NCI-H2196 treated with DMSO at 0.1 percent for 48 hours (cell line): Measurements from ENCODE around the gene GREM2.

ENCODE experiments used
- DNase-seq: peaks from one replicate; lab custom pipeline; 2025; ENCODE audit not compliant: unreplicated experiment; lab: John Stamatoyannopoulos, UW

Gene GREM2

DNA sequence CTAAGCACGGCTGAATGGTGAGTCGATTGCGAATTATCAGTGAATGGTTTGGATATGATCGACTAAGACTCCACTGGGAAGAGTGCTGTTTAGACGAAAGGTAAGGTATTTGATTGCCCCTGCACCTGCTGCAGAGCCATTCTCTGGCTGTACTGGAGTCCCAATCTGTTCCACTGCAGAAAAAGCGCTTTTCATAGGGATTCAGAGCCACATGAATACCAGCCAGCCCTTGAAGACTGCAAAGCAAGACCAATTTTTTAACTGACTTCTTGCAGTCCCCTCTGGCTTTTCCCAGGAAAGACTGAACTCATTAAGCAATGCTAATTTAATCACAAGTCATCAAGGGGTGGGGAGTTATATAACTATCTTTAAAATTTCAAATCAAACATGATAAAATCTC lies 1.3 kb downstream of the GREM2 start:
- no peak for DNase-seq

DNA sequence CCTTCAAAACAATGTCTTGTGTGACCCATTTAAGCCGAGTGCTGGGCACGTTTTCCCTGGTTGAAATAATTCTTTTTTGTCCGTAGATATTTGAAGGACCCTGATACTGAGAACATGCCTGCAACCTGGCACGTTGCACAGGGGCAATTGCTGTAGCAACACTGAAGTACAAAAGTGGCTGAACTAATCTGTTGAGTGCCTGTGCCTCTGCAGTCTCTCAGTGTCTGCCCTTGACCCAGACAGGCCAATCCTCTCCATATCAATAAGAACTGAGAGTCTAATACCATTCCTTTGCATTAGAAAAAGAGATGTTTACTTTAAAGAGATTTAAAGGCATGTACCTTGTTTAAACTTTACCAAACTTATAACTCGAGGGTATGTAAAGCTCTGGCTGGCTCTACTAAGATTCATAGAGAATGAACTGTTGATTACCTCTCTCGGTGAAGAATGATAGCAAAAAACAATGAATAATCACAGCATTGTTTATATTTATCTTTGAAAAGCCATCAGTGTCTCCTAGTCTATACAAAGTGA lies 2.4 kb downstream of the GREM2 start:
- DNase-seq: no peak

DNA sequence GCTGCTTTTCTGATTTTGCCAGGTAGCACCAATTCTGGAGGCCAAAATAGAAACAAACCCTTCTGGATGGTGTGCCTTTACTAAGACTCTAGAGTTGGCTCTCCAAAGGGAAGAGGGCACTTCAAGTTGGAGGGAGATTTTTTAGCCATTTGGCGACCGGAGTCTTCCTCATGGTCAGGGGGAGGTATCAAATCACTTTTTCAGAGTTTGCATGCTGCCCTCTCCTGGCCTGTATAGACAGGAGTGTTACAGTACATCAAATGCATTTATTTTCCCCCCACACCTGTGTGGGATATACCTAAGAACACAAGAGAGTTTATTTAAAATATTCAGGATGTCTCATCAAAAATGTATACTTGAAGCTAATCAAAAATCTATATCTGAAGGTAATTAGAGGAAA lies 3.2 kb downstream of the GREM2 start:
- no peak for DNase-seq

DNA sequence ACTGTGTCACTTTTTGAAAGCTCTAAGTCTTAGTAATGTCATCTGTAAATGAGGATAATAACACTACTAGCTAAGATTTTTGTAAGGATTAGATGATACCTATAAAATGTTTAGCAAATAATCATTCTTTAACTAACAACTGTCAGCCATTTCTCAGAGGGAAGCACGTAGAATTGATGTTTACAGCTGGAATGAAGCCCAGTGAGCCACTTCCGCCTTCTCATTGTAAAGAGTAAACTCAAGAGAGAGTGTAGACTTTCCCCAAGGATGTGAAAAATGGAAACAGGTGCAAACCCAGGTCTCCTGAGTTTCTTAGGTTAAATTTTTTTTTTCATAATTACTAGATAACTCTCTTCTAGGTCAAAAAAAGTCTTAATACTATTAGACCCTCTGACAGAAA lies 4.9 kb downstream of the GREM2 start:
- no peak for DNase-seq

DNA sequence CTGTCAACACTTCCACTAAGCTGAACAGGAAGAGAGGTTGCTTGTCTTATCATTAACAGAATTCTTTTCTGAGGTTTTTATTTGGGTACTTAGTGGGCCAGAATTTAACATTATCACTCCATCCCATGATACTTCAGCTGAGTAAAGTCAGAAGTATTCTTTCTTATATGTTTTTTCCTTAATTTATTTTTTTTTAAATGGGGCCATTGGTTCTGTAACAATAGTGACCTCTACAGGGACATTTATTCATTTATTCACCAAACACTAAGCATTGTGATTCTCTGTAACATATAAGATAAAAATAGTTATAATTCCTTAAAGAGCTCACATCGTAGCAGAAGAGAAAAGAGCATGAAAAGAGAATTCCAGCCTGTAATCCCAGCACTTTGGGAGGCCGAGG lies 9.8 kb downstream of the GREM2 start:
- DNase-seq: no peak

DNA sequence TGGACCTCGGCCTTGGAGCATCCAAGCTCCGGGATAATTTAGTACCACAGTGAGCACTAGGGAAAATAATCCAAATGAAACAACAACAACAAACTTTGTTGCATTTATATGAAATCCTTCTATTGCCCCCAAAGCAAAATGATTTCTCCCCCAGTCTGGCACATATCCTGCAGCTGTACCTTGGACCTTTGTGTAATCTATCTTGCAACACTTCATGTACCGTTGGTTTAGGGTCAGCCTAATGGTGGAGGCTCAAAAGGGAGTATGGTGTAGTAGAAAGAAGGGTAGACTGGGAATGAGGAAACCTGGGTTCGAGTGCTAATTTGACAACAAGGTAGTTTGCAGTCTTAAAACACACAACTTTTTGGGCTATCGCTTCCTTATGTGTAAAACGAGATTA lies 12.1 kb downstream of the GREM2 start:
- no peak for DNase-seq

DNA sequence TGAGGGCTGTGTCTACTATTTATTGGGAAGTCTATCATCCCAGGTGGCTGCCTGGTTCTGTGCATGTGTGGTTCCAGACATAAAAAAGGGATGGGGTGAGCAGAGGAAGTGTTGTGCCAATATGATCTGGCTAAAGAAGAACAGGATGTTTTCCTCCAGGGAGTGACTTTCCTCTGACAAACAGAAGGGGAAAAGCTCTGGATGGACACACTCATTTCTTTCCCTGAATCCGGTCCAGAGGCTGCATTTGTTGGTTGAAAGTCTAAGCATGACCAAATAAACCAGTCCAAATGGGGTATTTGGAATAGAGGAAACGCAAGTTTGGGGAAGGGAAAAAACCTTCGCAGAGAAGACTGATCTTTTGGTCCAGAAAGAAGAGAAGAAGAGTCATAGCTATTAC lies 12.7 kb downstream of the GREM2 start:
- DNase-seq: no peak

DNA sequence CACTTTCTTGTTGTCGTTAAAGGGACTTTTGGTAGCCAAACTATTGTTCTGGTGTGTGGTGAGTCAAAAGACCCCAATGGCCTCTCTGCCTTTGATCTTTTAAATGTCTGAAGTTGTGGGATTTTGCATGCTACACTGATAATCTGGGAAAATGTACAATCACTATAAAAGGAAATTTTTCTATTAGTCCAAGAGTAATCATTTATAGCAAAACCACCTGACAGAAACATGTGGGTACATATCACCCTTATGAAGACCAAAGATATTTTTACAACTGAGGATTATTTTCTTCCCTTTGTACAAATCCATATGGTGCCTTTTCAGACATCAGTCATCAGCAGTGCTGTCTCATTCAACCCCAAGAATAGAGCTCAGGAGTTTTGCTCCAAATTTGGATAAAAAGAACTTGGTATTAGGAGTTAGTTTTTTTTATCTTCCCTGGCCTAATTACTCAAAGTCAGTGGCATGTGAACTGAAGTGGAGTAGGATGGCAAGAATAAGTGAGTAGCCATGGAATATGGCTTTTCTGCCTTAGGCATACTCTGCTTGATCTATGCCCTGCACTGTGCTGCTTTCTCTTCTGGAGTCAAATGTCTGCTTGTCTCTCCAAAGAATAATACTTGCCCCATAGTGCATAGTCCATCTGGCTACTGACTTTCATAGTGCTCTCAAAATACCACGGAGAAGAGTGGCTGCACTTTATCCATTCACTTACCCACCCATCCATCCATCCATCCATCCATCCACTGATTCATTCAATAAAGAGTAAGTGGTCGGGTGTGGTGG lies 13.5 kb downstream of the GREM2 start:
- no peak for DNase-seq

DNA sequence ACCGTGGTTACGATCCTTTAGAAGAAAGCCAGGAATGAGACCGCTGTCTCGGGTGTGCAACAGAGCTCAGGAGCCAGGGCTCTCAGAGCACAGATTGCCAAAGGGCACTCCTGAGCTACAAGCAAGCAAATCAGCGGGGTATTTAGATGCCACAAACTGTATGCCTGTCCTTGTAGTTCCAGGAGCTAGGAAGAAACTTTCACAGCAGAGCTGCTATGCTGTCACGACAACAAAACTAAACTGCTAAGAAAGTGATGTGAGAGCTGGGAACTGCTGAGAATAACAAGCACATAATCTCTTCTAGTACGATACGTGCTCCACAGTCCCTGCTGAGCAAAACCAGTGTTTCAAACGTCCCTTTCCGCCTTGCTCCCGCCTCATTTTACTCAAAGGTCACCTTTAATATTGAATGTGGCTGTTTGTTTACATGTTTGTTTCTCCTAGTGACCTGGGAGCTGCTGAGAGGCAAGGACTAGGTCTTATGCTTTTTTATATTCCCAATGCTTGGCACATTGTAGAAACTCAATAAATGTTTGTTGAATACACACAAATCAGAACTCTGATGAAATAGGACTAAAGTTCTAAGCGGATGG lies 14.7 kb downstream of the GREM2 start:
- no peak for DNase-seq

DNA sequence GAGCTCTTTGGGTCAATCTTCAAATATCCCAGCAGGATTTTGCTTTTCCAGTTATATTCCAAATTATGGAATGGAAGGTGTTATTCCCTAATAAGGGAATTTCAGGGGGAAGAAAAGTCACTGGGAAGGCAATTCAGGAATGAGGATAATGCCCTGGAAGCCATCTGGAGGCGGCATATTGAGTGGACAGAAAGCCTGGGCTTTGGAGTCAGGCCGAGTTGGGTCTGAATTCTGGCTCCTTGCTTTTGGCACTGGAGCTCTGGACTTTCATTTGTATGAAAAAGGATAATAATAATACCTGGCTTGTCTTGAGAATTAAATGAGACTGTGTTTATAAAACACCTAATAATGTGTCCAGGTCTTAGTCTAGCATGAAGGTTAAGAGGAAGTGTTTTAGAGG lies 16.5 kb downstream of the GREM2 start:
- no peak for DNase-seq

DNA sequence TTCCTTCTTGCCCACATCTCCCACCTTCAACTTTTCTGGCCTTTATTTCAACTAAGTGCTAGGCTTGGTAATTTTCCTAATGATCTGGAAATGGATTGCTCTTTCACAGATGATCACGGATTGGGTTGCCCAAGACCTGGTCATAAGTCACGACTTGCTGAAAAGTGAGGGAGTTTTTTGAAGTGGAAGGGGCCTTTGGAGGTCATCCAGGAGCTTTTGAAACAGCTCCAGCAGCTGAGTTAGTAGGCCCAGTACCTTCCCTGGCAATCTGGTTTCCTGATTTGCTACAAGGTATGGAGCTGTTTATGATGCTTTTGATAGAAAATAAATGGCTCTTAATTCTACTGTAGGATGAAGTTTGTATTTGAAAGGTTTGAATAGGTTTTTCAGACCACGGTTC lies 20.4 kb downstream of the GREM2 start:
- no peak for DNase-seq

DNA sequence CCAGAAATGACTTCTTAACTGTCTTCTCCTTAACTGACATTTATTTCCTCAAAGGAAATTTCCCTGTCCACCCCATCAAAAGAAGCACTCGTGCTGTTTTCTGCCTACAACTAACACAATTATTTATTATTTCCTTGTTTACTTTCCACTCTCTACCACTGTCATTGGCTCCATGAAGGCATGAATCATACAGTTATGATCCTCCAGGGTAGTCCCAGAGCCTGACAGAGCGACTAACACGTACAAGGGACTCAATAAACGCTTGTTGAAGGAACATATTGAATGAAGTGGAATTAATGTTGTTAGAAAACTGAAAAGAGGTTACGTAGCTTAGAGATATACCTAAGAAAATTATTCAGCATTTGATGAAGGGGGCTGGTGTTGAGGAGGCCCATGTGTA lies 20.9 kb downstream of the GREM2 start:
- DNase-seq: no peak

DNA sequence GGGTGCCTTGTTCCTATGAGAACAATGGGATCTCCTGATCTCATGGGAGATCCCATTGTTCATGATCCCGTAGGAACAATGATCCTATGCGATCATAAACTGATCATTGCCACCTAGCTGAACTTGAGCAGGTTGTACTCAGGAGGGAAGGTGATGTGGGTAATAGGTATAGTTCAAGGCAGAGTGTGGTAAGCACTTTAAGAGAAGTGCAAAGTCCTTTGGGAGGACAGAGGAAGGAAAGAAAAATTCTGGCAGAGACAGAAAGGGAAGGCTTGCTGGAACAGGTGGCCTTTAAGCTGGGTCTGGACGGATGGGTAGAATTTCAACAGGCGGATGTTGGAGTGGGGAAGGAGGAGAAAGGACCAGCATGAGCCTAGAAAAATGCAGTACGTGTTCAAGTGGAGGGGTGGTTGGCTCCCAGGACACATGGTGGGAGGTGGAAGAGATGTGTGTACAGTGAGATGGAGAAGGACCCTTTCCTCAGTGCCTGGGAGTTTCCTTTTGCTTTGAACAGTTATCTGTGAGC lies 22.3 kb downstream of the GREM2 start:
- DNase-seq: no peak

DNA sequence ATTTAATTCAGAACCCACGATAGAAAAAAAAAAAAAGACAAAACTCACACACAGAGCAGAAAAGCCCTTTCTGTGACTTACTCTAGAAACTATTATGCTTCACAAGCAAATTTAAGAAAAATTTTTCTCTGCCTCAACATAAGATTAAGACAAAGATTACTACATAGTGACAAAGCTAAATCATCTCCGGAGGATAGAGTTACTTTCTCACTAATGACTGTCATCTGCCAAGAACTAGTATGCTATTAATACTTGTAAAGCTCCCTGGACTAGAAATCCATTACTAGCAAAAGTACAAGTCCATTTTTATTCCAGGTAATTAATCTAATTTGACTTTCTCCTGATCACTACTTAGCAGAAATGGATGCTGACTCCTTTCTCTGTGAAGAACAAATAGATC lies 25.9 kb downstream of the GREM2 start:
- no peak for DNase-seq

DNA sequence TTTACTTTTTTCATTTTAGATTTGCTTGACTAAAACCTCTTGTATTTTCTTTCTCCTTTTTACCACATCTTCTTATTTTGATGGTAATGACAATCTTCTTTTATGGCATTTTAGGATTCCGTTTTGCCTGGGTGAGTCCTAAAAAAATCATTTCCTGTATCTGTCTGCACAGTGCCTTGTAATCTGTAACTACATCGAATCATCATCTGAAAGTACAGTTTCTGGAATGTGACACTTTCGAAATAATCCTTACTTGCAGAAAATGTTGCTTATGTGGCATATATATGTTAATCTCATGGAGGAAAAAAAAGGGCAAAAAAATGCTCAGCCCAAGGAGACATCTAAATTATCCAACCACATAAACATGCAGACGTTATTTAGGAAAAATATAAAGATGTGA lies 29.0 kb downstream of the GREM2 start:
- no peak for DNase-seq

DNA sequence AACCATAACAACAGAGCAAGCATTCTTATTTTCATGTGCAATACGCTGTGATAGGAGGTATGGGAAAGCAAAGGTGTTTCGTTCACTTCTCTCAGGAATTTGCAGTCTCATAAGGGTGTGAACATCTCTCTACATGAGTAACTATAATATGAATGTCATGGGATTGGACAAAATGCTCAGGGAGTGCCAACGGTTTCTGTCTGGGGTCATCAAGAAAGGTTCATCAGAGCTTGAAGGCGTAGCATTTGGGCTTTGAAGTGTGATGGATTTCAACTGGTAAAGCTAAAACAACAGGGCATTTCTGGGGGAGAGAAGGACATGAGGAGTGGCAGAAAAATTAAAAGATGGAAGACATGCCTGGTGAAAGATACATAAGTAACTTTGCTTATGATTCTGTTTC lies 32.4 kb downstream of the GREM2 start:
- no peak for DNase-seq

DNA sequence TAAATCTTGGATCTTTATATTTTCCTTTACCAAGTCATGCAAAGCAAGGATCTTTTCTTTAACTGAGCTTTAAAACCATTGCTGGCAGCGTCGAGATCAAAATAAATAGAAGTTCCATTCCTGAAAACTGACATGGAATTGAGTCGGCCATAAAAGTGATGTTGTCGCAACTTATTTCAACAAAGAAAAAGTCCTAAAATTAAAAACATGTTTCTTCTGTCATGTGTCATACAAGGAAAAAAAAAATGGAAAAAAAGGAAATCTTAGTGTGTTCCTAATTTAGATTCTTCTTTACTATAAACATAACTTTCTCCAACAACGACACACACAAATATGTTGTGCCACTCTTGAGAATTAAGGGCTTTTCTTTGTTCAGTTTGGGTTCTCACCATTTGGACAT lies 34.9 kb downstream of the GREM2 start:
- DNase-seq: no peak

DNA sequence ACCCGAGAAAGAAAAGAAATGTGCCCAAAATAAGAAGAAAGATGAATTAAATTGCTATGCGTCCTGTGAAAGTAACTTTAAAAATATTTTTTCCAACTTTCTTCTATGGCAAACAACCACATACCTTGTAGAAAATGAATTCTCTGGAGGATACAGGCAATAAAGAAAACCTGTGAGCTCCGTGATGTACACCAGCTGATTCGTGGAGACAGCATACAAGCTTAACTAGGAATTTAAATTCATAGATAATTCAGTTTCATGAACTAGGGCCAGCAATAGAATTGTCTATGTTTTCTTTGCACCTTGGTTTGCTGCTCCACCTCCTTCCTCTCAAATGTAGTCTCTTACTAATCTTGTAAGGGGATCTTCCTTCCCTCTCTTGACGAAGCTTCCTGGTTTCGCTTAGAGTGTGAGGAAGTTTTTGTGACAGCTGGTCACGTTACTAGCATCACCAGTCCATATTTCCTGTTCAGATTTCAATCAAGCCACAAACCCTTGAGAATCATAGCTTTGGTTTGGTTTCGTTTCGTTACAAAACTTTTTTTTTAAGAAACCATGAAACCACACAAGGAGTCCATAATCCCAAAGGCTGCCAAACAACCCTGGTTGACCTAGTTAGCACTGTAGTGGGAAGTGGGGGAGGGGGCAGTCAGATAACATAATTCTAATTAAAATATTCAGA lies 35.8 kb downstream of the GREM2 start:
- DNase-seq: no peak

DNA sequence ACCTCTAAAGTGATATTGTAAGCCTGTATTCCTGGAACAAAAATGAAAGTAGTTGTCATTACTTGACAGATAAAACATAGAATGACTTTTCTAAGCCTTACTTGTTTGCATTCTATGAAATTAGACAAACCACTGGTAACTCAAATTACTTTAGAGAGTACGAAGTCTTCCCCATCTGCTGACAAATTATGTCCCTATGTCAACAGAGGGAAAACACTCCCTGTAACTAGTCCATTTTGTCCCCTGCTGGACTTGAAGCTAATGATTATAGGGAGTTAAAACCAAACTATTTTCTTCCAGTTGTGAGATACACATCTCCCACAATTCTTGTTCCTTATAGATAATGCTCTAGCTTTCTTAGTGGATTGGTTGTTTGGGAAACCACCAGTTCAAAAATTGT lies 39.6 kb downstream of the GREM2 start:
- no peak for DNase-seq

DNA sequence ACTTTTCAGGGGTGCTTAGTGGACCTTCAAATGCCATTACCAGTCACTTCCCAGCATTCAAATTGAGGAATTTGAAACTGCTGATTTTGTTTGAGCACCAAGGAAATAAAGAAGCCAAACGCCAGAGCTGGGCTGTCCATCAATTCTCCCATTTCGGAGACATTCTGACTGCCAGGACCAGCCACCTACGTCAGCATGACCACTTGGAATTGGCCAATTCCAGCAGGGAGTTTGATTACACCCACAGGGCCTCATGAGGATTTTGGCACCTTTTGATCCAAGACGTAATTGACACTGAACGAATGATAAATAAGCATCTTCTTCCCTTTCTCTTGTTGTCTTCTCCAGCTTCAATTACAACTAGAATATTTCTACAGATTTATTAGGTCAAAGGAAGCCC lies 40.2 kb downstream of the GREM2 start:
- no peak for DNase-seq

DNA sequence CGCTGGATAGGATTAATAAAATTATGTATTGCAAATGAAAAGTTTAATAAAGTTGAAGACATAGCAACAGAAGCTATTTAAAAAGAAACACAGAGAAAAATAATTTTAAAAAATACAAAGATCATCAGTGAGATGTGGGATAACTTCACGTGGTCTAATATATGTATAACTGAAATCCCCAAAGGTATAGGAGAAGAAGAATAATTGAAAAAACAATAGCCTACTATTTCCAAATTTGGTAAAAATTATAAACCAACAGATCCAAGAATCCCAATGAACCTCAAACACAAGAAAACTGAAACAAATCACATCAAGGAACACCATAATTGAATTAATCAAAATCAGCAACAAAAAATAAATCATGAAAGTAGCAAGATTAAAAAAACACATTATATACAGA lies 44.9 kb downstream of the GREM2 start:
- no peak for DNase-seq

DNA sequence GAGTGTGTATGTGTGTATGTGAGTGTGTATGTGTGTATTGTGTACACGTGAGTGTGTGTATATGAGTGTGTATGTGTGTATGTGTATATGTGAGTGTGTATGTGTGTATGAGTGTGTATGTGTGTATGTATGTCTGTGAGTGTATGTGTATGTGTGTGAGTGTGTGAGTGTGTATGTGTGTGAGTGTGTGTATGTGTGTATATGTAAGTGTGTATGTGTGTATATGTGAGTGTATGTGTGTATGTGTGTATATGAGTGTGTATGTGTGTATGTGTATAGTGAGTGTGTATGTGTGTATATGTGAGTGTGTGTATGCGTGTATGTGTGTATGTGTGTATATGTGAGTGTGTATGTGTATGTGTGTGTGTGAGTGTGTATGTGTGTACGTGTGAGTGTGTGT lies 49.2 kb downstream of the GREM2 start:
- no peak for DNase-seq
